T-helper 9 cell (primary cell): ENCODE data around the gene AGBL1.
"Not testable (repeated sequence)": the region's sequence is repeated elsewhere in the genome, so short reads cannot be mapped to it uniquely, and the experiment has no call there.

Experiments
- DNase-seq: peaks from one replicate; pipeline ENCODE4 v3.0.0-alpha.2; 2020

Gene AGBL1

DNA sequence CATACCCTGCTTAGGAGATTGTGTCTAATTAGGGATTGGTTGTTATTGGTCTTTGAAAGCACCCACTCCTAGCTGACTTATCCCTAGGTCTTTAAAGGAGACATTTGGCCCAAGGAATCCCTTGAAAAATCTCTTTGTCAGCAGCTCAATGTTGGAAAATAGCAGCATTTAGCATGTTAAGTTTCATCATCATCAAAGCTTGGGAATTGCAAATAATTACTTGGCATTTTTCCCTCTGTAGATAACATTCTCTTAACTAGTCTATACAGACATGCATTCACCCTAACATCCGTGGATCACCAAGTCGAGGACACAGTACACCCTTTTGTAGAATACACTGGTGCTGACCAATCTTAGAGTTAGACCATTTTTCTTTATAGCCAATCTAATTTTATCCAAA is 332.2 kb downstream of the AGBL1 start:
- no peak for DNase-seq

DNA sequence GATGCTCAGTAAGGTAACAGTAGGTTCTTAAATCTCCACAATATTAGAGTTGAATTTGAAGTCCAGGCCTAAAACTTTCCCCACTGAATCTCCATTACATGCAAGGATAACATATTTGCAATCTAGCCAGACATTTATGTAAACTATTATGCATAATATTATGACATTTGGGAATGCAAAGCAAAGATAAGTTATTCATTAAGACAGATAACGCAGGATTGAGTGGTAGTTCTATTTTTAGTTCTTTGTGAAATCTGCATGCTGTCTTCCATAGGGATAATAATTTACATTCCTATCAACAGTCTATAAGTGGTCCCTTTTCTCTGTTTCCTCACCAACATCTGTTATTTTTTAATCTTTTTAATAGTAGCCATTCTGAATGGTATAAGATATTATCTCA is 333.5 kb downstream of the AGBL1 start:
- no peak for DNase-seq

GRCh38 chr15:86425746-86426145 is 346.1 kb downstream of the AGBL1 start:
- no peak for DNase-seq

DNA sequence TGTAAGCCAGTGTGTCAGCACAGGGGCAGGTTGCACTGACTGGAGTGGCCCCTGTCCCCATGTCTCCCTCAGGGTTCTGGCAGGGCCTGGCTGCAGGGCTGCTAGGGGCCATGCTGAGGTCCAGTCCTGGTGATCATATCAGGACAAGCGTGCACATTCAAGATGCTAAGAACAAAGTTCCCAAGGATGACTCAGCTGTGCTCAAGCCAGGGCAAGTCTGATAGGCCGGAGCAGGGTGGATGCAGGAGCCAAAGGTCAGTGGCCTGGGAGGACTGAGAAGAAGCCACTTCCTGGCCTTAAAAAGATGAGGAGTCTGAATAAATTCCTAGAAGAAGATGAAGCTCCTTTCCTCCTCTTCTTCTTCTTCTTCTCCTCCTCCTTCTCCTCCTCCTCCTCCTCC is 353.2 kb downstream of the AGBL1 start:
- DNase-seq = no peak

DNA sequence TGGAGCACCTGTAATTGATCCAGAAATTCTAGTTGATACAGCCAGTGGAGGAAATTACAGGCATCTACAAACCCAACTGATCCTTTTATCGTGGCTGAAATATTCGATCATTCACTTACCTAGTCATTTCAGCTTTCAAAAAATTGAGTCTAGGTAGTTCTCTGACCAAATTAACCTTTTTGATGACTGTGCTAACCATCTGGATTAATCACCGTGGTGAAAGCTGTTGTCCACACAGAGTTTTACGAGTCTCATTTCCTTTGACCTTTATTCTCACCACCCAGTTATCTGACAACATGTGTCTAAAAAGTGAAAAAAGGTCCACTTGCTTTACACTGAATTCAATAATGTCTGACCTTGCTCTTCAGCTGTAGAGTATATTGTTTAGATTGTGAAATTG is 354.3 kb downstream of the AGBL1 start:
- no peak for DNase-seq

DNA sequence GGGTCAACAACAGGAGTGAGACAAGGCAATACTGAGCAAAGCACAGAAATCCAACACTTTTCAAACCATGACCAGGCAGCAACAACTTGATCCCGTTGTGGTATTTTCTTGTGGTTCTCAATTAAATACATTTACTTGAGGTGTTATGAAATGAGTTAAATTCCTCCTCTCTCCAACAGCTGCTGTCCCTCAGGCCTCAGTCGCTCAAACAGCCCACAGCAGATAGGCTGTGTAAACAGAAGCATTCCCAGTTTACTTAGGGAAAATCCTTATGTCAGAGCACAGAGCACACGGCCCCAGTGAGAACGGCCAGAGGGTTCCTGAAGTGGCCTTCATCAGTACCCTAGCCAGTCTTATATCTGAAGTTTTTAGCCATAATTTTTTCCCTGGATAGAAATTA is 359.9 kb downstream of the AGBL1 start:
- no peak for DNase-seq

DNA sequence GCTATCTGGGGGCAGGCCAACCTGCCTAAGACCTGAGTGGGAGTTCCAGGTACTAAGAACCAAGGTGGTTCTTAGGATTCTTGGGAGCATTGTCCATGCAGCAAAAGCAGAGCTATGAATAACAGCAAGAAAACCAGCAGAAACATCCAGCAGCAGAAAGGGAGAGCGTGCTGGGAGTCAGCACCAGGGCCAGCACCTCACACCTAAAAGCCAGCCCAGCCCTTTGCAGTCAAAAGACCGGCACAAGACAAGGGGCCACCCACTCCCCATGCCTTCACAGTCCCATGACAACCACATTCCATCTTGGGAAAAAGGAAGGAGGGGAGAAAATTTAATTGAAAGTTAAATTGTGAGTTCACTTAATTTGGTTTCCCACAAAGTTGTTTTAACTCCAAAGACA is 364.9 kb downstream of the AGBL1 start:
- DNase-seq = no peak

DNA sequence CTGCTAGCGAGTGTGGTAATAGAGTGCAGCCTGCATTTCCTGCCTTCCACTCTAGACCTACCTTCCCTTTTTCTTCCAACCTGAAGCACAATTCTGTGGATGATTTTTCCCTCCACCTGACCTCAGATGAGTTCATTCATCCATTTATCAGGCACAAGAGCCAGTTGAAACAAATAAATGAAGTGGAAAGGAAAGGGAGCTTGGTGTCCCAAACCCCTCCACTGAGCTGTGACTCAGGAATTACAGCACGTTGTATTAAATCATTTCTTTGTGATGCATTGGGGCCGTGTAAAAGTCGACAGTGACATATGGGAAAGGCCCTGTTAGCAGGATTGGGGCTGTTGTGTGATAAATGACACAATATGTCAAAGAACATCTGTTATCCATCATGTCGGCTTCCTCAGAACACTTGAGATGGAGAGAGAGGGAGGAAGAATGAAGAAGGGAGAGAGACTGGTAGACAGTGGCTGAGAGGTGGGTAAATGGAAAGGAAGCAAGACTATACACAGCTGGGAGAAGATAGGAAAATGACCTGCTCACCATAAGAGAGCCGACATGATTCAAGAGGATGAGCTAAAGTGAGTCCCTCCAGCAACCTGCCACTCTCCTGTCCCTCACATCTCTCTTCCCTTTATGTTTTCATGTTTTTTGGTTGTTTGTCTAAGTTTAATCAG is 366.0 kb downstream of the AGBL1 start:
- no peak for DNase-seq

- DNase-seq = no peak
Measured at GRCh38 chr15:86446253-86446640, 366.6 kb downstream of the AGBL1 start.

GRCh38 chr15:86465470-86466039 is 385.9 kb downstream of the AGBL1 start:
- DNase-seq = not testable (repeated sequence)

GRCh38 chr15:86481720-86482119 is 402.0 kb downstream of the AGBL1 start:
- no peak for DNase-seq

DNA sequence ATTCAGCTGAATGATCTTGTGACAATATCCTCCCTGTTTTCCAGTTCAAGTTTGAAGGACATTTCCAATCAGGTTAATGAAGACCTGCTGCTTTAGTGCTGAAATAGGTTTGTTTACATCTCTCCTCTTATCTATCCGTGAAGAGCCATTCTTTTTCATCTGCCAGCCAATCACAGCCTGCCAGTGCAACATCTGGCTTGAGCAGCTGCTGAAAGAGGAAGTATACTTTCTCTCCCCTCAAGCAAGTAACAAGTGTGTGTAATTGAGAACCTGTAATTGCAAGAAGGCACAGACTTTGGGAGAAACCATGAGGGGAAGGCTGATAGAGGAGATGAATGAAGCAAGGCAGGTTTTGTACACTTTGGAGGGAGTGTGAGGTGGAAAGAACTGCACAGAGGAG is 404.3 kb downstream of the AGBL1 start:
- no peak for DNase-seq

DNA sequence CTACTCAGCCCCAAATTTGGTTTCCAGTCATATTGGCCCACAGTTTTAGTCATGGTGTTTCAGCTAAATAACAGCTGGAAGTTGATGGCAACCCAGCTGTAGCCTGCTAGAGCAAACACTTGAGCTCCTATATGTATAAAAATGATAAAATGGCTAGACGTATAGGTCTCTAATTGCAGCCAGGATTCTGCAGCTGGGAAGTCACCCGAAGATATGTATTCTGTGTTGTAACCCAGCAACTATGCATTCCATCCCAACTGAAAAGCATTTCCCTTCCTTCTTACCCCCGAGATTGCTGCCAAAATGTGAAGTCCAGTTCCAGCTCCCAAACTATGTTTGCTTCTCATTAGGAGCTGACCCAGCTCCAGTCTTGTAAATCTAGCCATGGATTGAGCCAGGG is 408.4 kb downstream of the AGBL1 start:
- DNase-seq = no peak

DNA sequence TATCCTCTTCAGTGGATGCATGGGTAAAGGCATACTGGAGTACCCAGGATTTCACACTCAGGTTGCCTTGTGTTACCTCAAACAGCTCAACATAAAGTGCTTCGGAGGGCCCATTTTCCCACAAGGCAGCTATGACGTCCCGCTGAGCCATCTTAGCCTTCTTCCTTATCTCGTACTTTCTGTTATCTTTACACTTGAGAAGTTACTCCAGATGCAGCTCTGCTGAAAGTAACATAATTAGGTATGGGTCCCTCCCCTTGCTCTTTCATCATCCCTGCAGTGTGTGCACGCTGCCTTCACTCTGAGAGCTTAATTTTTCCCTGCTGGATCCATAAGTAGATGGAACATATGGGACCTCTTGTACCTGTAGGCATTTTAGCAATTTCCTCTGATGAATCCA is 410.3 kb downstream of the AGBL1 start:
- DNase-seq = no peak

- no peak for DNase-seq
Measured at GRCh38 chr15:86491118-86491517, 411.4 kb downstream of the AGBL1 start.

DNA sequence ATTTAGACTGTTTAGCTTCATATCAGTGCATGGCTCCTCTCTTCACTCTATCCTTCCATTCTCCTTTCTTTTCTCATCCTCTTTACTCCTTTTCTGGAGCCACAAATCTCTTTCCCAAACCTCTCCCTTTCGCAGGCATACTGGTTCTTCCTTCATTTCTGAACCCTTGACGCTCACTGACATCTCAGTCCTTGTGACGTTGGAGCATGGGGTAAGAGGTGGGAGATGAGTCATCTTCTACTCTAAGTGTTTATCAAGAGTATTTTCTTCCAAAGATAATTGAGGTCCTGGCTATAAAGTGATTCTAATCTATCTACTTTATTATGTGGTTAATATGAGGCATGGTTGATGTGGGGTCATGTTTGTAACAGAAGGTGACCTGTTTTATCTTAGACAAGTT is 414.2 kb downstream of the AGBL1 start:
- no peak for DNase-seq

- no peak for DNase-seq
Measured at GRCh38 chr15:86494475-86494874, 414.8 kb downstream of the AGBL1 start.

- no peak for DNase-seq
Measured at GRCh38 chr15:86502301-86502700, 422.6 kb downstream of the AGBL1 start.

DNA sequence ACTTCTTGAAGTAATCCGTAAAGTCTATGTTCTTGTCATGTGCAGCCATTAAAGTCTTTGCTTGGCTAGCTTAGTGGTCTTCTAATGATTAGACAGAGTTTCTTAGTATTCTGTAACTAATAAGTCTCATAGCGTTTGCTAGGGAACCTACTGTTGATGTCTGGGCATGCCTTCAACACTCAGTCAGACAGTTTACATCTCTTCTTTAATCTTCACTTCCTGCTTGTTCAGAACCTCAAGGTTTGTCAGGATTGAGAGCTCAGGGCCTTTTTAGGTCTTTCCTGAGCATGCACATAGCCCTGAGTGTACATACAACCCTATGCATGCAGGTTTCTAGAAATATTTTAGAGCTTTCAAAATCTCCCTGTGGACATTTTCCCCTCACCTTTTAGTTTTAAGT is 426.3 kb downstream of the AGBL1 start:
- no peak for DNase-seq

GRCh38 chr15:86506401-86506800 is 426.7 kb downstream of the AGBL1 start:
- DNase-seq = no peak

- no peak for DNase-seq
Measured at GRCh38 chr15:86515625-86516024, 436.0 kb downstream of the AGBL1 start.

- DNase-seq = no peak
Measured at GRCh38 chr15:86522721-86523120, 443.1 kb downstream of the AGBL1 start.

DNA sequence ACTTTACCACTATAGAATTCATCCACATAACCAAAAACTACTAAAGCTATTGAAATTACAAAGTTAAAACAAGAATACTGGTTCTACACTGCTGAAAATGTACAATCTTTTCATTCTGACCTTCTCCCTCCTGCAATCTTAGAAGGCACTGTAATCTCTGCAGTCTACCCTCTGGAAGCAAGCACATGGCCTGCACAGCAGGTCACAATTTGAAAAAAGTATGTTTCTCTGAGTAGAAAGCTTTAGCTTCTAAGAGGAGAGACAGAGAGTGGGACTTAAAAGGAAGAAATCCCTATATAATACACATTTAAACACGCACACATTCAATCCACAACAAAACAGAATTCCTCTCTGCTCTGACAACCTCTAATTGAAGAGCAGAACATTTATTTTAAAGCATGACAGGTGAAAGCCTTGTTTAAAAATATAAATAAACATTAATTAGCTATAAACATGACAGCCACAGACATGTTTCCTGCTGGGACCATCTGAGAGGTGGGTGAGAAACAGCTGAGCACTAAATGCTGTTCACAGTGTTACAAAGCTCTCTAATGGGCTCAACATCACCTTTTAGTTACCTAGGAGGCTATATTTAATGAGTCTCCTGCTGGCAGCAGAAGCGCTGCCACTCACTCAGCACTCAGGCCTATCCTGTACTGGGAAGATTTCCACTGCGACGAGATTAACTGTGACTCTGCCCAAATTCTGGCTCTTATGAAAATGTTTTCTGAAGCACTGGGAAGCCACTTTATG is 447.4 kb downstream of the AGBL1 start:
- DNase-seq = no peak

DNA sequence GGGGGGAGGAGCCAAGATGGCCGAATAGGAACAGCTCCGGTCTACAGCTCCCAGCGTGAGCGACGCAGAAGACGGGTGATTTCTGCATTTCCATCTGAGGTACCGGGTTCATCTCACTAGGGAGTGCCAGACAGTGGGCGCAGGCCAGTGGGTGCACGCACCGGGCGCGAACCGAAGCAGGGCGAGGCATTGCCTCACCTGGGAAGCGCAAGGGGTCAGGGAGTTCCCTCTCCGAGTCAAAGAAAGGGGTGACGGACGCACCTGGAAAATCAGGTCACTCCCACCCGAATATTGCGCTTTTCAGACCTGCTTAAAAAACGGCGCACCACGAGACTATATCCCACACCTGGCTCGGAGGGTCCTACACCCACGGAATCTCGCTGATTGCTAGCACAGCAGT is 448.4 kb downstream of the AGBL1 start:
- not testable (repeated sequence) for DNase-seq
